HG03103 (cell line): ENCODE results near the gene ADH1C.
"Not testable (repeated sequence)": the region's sequence is repeated elsewhere in the genome, so short reads cannot be mapped to it uniquely, and the experiment has no call there.

Experiments used
- ATAC-seq: cut with Tn5 transposase; IDR thresholded peaks from one replicate; pipeline ENCODE4 v1.9.1; 2021; ENCODE audit warnings: low read depth; ENCODE audit not compliant: unreplicated experiment

The ADH1C gene

DNA sequence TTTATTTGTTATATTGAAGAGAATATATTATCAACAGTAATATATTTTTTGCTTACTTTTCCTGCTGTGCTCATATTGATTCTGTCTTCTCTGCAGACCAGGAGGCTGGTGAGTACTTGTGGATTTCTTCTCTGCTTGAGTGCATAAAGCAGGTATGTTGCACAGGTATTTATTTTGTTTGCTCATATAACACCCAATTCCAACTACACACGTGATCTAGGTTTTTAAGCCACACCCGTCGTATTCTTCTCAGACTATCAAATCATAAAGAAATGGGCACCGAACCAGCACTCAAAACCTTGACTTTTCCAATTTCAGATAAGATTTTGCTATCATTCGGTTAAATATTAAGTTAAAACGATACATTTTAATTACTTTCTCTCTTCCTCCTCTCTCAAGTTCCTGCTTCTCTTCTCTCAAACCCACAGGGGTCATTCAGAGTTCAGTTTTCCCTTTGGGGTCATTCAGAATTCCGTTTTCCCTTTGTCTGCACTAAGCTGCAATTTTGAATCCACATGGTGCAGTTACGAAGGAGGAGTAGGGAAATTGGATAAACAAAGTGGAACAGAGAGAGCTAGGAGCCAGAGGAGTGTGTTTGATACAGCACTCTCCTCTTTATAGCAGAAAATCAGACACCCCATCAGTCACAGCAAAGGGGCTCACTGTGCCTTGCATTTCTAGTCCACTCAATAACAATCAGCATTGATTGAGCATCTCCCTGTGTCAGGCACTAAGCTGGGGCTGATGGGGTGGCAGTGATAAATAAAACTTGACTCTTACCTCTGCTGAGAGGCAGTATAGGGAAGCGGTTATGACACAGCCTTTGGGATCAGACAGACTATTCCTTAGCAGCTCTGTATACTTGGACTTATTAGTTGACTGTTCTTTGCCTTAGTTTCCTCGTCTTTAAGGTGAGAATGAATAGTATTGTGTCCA, at the start of gene ADH1C:
Gene ADH1C (minus strand): TSS at position 145 of the 936 bp plus-strand sequence. CDS start 71 bp downstream, at position 74.
- no peak for ATAC-seq

DNA sequence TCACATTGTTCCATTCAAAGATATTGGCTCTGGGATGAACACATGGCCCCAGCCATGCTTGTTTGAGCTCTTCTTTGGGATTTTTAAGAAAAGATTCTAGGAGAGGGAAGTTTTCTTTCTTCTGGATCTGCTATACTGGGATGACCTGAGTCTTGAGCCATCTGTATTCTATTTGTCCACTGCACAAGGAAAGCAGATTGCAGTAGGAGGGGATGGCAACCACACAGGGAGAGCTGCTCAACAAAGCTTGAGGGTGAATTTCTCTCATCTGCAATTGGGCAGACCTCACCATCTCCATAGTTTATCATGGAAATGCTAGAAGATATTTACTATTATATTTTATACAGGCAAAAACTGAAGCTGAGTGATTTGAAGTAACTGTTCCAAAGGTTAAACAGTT, 48.3 kb upstream of the ADH1C start:
- ATAC-seq, result no peak

DNA sequence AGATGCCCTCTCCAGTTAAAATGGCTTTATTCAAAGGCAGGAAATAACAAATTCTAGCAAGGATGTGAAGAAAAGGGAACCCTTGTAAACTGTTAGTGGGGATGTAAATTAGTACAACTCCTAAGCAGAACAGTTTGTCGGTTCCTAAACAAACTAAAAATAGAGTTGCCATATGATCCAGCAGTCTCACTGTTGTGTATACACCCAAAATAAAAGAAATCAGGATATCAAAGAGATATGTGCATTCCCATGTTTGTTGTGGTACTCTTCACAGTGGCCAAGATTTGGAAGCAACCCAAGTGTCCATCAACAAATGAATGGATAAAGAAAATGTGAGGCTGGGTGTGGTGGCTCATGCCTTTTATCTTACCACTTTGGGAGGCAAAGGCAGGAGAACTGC, 46.5 kb upstream of the ADH1C start:
- ATAC-seq, result no peak

DNA sequence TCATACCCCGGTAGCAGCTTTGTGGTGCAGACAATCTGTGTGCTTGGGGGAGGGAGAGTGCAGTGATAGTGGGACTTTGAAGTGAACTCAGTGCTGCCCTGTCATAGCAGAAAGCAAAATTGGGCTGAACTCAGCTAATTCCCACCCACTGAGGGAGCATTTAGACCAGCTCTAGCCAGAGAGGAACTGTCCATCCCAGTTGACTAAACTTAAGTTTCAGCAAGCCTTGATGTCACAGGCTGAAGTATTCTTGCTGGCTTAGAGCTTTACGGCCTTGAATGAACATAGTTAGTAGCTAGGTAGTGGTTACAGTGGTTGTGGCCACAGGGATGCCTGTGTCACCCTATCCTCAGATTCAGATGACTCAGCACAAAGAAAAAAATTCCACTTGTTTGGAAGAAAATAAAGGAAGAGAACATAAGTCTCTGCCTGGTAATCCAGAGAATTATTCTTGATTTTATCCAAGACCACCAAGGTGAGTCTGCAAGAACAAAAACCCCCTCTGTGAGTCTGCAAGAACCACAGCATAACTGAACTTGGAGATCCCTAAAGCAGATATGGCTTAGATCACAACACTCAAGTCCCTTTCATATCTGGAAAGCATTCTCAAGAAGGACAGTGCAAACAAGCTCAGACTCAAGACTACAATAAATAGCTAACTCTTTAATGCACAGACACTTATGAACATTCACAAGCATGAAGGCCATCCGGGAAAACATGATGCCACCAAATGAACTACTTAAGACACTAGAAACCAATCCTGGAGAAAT, 43.2 kb upstream of the ADH1C start:
- ATAC-seq, result no peak

DNA sequence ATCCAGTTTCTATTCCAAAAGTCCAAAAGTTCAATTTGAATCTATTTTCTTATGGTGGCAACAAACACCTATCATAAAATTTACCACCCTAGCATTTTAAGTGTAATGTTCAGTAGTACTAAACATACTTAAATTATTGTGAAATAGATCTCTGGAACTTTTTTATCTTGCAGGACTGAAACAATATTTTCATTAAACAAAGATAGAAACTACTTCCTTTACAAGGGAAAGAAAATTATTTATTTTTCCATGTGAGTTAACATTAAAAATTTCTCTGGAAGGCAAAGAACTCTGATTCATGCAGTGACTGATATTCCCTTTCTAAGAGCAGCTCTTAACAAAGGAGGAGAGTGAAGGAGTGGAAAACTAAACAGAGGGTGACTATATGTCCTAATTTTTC, 42.4 kb upstream of the ADH1C start:
- ATAC-seq, result no peak

DNA sequence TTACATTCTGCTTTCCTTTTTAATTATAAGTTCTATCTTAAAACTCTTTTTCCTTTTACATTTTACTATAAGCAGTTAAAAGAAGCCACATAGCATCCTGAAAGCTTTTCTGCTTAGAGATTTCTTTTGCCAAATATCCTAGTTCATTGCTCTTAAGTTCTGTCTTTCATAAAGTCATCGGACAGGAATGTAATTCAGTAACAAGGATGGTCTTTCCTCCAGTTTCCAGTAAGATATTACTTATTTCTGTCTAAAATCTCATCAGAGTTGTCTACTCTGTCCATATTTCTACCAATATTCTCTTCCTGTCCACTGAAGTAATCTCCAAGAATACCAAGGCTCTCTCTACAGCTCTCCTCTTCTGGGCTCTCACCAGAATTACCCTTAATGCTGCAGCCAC, 37.5 kb upstream of the ADH1C start:
- no peak for ATAC-seq

DNA sequence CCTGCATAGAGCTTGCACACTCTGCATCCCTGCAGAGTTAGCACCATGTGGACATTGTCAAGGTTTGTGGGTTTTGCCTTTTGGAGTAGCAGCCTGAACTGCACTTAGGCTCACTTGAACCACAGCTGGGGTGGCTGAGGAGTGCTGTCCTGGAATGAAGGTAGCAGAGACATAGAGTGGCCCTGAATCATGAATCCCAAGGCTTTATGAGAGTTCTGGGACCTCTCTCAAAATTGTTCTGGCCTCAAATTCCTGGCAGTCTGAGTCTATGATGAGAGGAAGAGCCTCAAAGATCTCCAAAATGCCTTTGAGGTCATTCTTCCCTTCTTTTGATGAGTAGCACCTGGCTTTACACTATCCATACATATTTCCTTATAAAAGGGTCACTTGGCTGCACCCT, 37.1 kb upstream of the ADH1C start:
- no peak for ATAC-seq

DNA sequence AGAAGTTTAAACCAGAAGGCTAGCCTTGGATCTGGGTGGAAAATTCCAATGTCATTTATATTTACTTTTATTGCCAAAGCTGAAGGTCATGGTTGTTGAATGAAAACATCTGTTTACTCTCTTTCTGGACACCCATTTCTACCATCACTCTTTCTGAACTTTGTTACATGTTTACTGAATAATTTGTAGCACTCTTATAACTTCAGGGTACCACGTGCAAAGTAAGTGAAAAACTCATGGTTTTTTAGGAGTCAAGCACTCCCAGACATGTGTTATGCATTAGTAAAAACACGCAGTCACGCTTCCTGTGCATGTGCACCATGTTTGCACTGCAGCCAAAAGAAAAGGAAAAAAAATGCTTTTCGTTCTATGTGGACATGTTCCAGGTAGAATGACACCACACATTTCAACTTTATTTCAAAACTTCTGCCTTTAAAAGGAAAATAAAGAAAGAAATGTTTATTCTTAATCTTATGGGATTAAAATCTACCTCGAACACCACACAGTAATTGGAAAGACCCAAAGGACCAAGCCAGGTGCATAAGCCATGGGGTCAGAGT, 31.4 kb upstream of the ADH1C start:
- no peak for ATAC-seq

DNA sequence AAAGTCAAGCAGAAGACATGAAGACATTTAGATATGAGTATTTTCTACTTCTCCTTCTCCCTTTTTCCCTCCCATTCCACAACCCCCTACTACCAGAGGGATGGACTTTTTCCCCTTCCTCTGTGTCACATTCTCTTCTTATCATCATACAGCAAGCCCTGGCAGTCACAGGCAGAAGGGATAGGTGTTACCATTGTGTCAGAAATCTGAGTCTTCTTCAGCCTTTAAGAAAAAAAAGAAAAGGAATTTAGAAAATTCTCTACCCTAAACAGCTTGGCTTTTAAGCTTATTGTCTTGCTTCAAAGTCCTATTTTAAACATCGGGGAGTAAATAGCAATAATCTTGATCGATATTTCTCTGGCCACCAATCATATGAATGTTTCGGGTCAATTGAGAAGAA, 30.9 kb upstream of the ADH1C start:
- ATAC-seq, result no peak

DNA sequence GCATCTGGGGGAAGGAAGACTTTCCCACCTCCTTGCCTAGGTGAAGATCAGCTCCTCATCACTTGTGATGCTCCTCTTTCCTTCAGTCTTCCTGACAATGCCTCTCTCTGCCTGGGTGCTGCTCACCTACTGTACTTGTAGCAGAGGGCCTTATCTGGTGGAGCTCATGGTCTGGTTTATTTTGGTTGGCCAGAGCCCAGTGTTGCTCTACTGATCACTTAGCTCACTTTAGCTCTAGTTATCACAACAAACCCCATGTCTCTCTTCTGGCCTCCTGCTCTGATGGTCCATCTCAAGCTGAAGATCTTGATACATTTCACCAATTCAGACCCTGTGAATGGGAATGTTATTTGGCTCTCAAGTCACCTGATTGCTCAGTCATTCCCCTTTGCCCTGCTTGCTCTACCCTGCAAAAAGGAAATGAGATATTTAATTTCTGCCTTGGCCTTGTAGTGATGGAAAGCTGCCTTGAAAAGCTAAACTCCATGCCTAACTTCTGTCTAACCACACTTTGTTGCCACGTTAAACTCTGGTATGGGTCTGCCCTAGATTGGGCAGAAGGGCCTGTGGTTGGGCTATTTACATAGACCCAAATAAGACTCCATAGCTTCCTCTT, 30.3 kb upstream of the ADH1C start:
- no peak for ATAC-seq

DNA sequence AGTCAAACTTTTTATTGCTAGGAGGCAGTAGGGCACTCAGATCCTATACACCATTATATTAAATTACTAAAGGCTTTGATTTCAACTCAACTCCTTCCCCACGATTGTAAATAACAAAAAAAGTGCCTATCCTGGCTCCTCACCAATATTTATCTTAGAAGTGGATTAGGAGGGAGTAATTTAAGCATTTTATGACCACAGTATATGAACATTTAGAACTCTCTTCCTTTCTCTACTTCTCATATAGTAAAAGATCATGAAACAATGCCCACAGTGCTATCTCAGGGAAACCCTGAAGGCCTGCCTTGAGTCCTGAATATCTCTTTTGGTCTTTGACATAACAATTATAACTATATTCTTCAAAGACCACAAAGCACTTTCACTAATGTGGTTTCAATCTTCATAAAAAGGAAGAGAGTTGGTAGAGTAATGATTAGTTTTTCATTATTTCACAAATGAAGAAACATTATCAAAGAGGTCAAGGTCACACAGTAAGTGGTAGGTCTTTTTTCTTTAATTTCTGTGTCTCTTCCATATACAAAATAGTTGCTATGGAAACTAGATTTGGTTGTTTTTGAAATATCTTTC, 29.1 kb upstream of the ADH1C start:
- no peak for ATAC-seq

DNA sequence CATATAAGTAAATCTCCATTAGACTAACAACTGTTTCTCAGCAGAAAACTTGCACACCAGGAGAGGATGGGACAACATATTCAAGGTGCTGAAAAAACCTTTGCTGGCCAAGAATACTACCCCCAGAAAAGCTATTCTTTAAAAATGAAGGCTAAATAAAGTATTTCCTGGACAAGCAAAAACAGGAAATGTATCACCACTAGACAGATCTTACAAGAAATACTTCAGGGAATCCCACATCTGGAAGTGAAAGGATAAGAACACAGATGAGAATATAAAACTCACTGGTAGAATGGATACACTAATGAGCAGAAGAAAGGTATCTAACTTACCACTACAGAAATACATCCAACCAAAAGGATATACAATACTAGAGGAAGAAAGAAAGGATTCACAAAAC, 27.0 kb upstream of the ADH1C start:
- ATAC-seq, result no peak

DNA sequence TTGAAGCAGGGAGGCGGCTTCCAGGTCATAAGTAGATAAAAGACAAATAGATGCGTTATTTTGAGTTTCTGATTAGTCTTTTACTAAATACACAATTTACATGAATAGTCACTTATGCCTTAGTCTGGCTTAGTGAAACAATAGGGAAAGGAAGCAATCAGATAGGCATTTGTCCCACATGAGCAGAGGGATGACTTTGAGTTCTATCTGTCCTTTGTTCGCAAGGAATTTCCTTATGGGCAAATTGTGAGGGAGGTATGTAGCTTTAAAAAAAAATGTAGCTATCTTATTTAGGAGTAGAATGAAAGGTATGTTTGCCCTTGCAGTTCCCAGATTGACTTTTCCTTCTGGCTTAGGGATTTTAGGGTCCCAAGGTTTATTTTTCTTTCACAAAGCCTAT, 26.3 kb upstream of the ADH1C start:
- no peak for ATAC-seq

DNA sequence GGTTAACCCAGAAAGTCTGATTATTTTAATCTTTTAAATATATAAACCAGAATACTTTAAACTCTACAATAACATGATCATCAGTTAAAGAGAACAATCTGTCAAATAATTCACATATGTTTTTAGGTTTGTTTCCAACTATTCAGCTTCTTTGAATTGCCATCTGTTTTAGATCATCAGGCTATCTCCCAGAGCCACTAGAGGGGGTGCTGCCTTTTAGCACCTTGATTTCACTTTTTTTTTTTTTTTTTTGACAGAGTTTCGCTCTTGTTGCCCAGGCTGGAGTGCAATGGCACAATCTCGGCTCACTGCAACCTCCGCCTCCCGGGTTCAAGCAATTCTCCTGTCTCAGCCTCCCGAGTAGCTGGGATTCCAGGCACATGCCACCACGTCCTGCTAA, 24.8 kb upstream of the ADH1C start:
- not testable (repeated sequence) for ATAC-seq

DNA sequence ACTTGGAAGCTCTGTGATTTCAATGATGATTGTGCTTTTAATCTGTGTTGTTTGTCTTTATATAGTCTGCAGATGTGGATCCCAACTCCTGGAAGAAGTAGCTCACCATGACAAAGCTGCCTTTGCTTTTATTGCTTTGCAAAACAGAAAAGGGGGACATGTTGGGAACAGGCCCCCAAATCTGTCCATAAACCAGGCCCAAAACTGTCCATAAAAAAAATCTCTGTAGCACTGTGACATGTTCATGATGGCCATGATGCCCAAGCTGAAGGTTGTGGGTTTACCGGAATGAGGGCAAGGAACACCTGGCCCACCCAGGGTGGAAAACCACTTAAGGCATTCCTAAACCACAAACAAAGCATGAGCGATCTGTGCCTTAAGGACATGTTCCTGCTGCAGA, 19.9 kb upstream of the ADH1C start:
- not testable (repeated sequence) for ATAC-seq

DNA sequence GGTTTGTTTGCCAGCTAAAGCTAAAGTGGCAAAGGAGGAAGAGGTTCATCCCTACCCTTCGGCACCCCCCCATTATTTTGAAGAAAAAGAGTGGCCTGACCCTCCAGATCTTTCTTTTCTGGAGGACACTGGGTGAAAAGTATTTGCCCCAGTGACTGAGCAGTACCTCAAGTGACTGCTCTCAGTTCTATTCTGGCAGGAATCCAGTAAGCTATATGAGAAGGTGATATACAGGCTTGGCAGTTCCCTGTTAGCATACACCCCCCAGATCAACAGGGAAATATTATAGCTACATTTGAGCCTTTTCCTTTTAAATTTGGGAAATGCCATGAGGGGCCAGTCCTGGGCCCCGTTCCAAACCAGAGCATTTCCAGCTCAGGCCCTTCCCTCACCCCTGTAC, 15.3 kb upstream of the ADH1C start:
- not testable (repeated sequence) for ATAC-seq

DNA sequence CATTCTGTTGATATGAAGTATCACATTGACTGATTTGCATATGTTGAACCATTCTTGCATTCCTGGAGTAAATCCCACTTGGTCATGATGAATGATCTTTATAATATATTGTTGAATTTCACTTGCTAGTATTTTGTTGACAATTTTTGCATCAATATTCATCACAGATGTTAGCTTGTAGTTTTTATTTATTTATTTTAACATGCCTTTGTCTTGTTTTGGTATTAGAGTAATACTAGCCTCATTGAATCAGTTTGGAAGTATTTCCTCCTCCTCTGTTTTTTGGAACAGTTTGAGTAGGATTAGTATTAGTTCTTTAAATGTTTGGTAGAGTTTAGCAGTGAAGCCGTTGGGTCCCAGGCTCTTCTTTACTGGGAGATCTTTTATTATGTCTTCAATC, 13.9 kb upstream of the ADH1C start:
- ATAC-seq, result no peak

DNA sequence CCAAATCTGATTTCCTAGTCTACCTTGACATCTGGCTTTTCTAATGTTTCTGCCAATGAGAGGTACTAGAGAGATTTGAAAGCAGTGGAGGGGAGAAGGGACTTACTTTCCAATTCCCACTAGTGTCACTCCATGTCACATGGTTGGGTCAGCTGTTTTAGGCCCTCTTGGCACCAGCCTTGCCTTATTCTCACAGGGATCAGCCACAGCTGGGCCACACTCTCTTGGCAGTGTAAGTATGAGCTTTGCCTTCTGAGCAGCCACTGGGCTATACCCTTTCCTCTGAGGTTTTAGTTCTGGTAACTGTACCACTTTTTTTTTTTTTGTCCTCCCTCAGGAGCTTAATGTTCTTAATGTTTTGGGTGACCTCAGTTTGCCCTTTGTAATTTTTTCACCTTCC, 10.2 kb upstream of the ADH1C start:
- ATAC-seq, result no peak

DNA sequence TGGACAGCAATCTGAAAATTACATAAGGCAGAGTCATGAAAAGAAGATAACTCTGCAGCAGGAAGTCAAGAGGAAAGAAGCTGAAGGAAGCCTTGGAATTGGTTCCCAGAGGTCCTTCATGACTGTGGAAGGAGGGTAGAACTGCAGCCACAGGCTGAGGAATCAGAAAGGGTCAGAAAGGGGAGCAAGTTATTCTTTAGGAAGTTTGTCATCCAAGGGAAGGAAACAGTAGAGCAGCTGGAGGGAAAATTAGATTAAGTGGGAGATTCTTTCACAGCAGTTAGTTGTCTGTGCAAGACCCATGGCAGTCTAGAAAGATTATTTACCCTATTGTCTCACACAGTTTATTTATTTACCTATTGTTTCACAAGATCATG, 9.3 kb upstream of the ADH1C start:
- ATAC-seq, result no peak

DNA sequence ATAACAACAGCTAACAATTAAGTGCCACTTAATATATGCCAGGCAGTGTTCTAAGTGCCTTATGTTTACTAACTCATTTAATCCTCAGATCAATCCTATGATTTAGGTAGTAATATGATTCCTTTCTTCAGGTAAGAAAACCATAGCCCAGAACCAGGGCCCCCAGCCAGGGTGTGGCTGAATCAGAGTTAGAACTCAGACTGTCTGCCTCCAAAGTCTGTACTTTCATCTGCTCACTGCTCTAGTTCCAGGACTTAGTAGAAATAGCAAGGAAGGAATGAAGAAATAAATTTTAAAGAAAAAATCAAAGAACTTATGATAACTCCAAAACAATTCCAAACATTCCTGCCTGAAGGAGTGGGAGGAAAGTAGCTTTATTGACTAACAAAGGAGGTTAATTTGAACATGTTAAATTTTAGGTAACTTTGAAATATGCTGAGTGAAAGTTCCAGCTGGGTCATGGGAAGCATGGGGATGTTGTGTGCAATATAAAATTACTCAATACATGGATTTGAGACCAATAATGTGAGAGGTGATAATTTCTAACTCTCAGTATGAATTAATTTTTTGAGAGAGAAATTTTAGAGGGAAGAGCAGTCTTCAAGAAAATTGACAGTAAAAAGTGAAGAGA, 8.8 kb upstream of the ADH1C start:
- ATAC-seq, result no peak
